Right lobe of liver (tissue), 6 donors: ENCODE data around the gene TRIM50. TPM values are rescaled to one million over a fixed set of nuclear protein-coding genes. Genes with fewer than 3 reads are reported as not detected.
A peak's percentile ranks its signal among the peaks of the same experiment; 100 is the strongest.

Source experiments
- ATAC-seq, 4 donors: fragments of 200-7000 bp; cut with Tn5 transposase; one replicate each; pipeline ENCODE4 v1.9.1; 2020; ENCODE audit warnings: mild to moderate bottlenecking in 4 of 4, moderate library complexity in 4 of 4
- DNase-seq, 3 donors: peaks; one replicate each; pipeline ENCODE4 v3.0.0-alpha.2; 2020
- H3K27ac ChIP-seq, 3 donors: fragments of 200-600 bp; one replicate each; pipeline ENCODE4 v1.8.0; 2022
- H3K27me3 ChIP-seq, 2 donors: fragments of 200-600 bp; one replicate each; pipeline ENCODE4 v1.8.0; 2022
- H3K36me3 ChIP-seq, 4 donors: fragments of 200-600 bp; sonication (generic) in 1 of 4; one replicate each; pipeline versions ENCODE4 v1.5.1 to v1.8.0; 2017 to 2022; ENCODE audit warnings: control low read depth in 1 of 4
- H3K4me1 ChIP-seq, 4 donors: fragments of 200-600 bp; sonication (generic) in 1 of 4; one replicate each; pipeline versions ENCODE4 v1.5.1 to v1.8.0; 2017 to 2022; ENCODE audit warnings: control low read depth in 1 of 4
- H3K4me3 ChIP-seq, 3 donors: fragments of 200-600 bp; one replicate each; pipeline ENCODE4 v1.8.0; 2022
- H3K9me3 ChIP-seq, 4 donors: fragments of 200-600 bp; sonication (generic) in 1 of 4; one replicate each; pipeline versions ENCODE4 v1.5.1 to v1.8.0; 2017 to 2022; ENCODE audit warnings: control low read depth in 1 of 4
- CTCF ChIP-seq, 4 donors: fragments of 200-600 bp in 3 of 4; fragments of 450-650 bp in 1 of 4; IDR thresholded peaks; one replicate each; pipeline versions ENCODE4 v1.5.1 to v1.8.0; 2016 to 2022; ENCODE audit warnings: antibody characterized with exemption in 4 of 4, mild to moderate bottlenecking in 2 of 4
- POLR2A ChIP-seq: fragments of 450-650 bp; IDR thresholded peaks from one replicate; pipeline ENCODE4 v1.6.1; 2017; ENCODE audit warnings: antibody characterized with exemption, mild to moderate bottlenecking
- WGBS: methylation state at CpG from one replicate; pipeline ENCODE4 v1.1.6; 2018; ENCODE audit warnings: low coverage, low lambda C conversion rate; ENCODE audit not compliant: insufficient coverage; ENCODE audit errors: missing lambda C conversion rate; 5-methylcytosine and 5-hydroxymethylcytosine counted together
- intact Hi-C, 2 donors: fragments of 100-400 bp; cut with DNase I; formaldehyde crosslinking; loops; one replicate each; pipeline versions ENCODE4 v1.11.2 to v1.14.1; 2022
- total RNA-seq, 6 experiments: library from RNA; depleted of rRNA in 2 of 6; stranded (reverse); fragments of >200 nt in 2 of 6; fragmentation: NEBNext Ultra II Directional in 3 of 6; extraction: Animal tissue kit (Norgen Biotek cat#: 25700) in 3 of 6; gene quantifications; one replicate each; pipeline versions ENCODE4 v1.1.0 to v1.2.4, GENCODE V29; 2016 to 2023
- donor health status: DM: no; HTN: yes; CAD: no.
- donor health status: DM: no; HTN: no; CAD: no.
- donor health status: DM: no; HTN: no; CAD: no.
- donor health status: DM: no; HTN: yes; CAD: no.
- donor health status: DM: no; HTN: yes; CAD: no.

Gene TRIM50
- total RNA-seq, 6 experiments from 2014 or later: 0.11 to 0.56 TPM; not detected in 4

GRCh38 chr7:73369009-73369408 lies 41.1 kb upstream of the TRIM50 start:
- no peak for DNase-seq
- TF ChIP-seq CTCF (IDR thresholded peaks at IDR 0.05) (no peak), POLR2A (no peak)
- peak in 1 of 4 donors; percentile 42 for ATAC-seq
- no peaks in the 10 kb centered on the region for H3K36me3 ChIP-seq
- H3K4me3 ChIP-seq: no peak overlapping the region
- WGBS: 76% methylated on average over 7 of the region's 11 CpGs
- no peaks in the 10 kb centered on the region for H3K9me3 ChIP-seq
- intact Hi-C loops: no loop called here
- H3K27me3 ChIP-seq: no peaks in the 10 kb centered on the region
- H3K27ac ChIP-seq: no peak overlapping the region
- H3K4me1 ChIP-seq: no peaks in the 10 kb centered on the region

GRCh38 chr7:73366990-73367389 lies 39.1 kb upstream of the TRIM50 start:
- DNase-seq (no peak), ATAC-seq (no peak)
- H3K27ac ChIP-seq: no peak overlapping the region
- no peaks in the 10 kb centered on the region for H3K27me3 ChIP-seq
- no peaks in the 10 kb centered on the region for H3K4me1 ChIP-seq
- H3K36me3 ChIP-seq: no peaks in the 10 kb centered on the region
- H3K9me3 ChIP-seq: no peaks in the 10 kb centered on the region
- TF ChIP-seq CTCF (IDR thresholded peaks at IDR 0.05) (no peak), POLR2A (no peak)
- H3K4me3 ChIP-seq: no peak overlapping the region
- WGBS: 69% methylated on average over 7 of the region's 12 CpGs
- intact Hi-C loops: no loop called here

GRCh38 chr7:73366127-73366526 lies 38.2 kb upstream of the TRIM50 start:
- TF ChIP-seq CTCF (IDR thresholded peaks at IDR 0.05) (no peak), POLR2A (no peak)
- ATAC-seq (no peak), DNase-seq (no peak)
- WGBS: no CpG with 5 or more reads among the region's 11 CpGs
- intact Hi-C loops: no loop called here
- no peaks in the 10 kb centered on the region for H3K4me1 ChIP-seq
- H3K27ac ChIP-seq: no peak overlapping the region
- no peaks in the 10 kb centered on the region for H3K9me3 ChIP-seq
- H3K27me3 ChIP-seq: no peaks in the 10 kb centered on the region
- no peaks in the 10 kb centered on the region for H3K36me3 ChIP-seq
- no peak overlapping the region for H3K4me3 ChIP-seq

GRCh38 chr7:73364006-73364728 lies 36.3 kb upstream of the TRIM50 start:
- intact Hi-C loops: no loop called here
- Histone ChIP-seq H3K9me3 (no peaks in the 10 kb centered on the region), H3K4me1 (no peaks in the 10 kb centered on the region), H3K36me3 (no peaks in the 10 kb centered on the region), H3K27ac (no peak overlapping the region), H3K4me3 (no peak overlapping the region), H3K27me3 (no peaks in the 10 kb centered on the region)
- 60% methylated on average over 3 of the region's 25 CpGs for WGBS
- TF ChIP-seq POLR2A (no peak), CTCF (IDR thresholded peaks at IDR 0.05) (no peak)
- ATAC-seq: no peak
- DNase-seq: no peak
